ENCODE measurements around the gene EEF2. TPM values are rescaled to one million over a fixed set of nuclear protein-coding genes. Genes with fewer than 3 reads are reported as not detected.

The EEF2 gene
- polyA plus RNA-seq, 3 donors = 264 to 836 (median 323) TPM

DNA sequence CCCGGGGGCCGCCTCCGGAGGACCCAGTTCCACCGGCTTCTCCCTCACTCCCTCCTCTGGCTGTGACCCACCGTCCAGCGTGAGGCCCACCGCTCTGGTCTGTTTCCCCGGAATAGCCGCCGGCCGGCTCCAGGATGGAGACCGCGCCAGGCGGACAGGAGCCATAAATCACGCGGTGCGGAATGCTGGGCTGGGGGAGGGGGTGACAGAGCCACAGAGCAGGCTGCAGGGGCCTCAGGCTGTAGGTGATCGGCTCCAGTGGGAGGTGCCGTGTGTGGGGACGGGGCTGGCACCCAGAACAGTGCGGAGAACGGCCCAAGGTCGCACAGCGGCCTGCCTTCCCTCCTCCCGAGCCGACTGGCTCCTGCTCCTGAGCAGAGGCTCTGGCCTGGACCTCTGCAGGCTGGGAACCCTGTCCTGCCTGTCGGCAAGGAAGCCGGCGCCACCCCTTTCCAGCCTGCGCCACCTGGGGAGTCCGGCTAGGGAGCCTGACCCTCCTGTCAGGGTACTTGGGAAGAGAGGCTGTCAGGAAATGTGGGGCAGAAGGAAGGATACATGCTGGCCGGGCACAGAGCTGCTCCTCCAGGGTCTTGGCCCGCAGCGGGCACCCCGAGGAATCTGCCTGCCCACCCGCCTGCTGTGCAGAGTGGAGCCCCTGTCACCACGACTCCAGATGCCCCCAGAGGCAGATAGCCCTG, 30.6 kb upstream of the EEF2 start:
- H3K27ac Mint-ChIP-seq = peak overlapping the region in 2 of 7 donors; percentile 45 to 74
- H3K4me1 Mint-ChIP-seq = peaks cover 13% of the 10 kb centered on the region
- no peak overlapping the region for H3K4me3 Mint-ChIP-seq
- no peak overlapping the region for H3K4me3 ChIP-seq (replicated peaks in 1 of 3; ENCODE audit: low read depth in 2 of 3, low read length in 3 of 3)
- TF ChIP-seq, protein P1, sequence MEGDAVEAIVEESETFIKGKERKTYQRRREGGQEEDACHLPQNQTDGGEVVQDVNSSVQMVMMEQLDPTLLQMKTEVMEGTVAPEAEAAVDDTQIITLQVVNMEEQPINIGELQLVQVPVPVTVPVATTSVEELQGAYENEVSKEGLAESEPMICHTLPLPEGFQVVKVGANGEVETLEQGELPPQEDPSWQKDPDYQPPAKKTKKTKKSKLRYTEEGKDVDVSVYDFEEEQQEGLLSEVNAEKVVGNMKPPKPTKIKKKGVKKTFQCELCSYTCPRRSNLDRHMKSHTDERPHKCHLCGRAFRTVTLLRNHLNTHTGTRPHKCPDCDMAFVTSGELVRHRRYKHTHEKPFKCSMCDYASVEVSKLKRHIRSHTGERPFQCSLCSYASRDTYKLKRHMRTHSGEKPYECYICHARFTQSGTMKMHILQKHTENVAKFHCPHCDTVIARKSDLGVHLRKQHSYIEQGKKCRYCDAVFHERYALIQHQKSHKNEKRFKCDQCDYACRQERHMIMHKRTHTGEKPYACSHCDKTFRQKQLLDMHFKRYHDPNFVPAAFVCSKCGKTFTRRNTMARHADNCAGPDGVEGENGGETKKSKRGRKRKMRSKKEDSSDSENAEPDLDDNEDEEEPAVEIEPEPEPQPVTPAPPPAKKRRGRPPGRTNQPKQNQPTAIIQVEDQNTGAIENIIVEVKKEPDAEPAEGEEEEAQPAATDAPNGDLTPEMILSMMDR (IDR thresholded peaks at IDR 0.05) = no peak
- no peak overlapping the region for H2AFZ ChIP-seq (ENCODE audit: insufficient read depth, low read depth, low read length, poor library complexity, severe bottlenecking)
- intact Hi-C loops (cut with micrococcal nuclease) = no loop called here
- H3K36me3 ChIP-seq (replicated peaks in 1 of 2; ENCODE audit: control insufficient read depth in 1 of 2, insufficient read depth in 2 of 2, low read length in 2 of 2) = peaks cover 48 to 67% of the 10 kb centered on the region in 2 donors
- peaks cover 37 to 76% of the 10 kb centered on the region in 2 donors for H3K36me3 Mint-ChIP-seq
- WGBS (ENCODE audit: insufficient coverage) = 74% methylated on average over 33 of the region's 37 CpGs
- H3K9ac ChIP-seq (ENCODE audit: insufficient read depth, low read length, poor library complexity, severe bottlenecking) = no peak overlapping the region
- peaks cover 100% of the 10 kb centered on the region for H4K20me1 ChIP-seq (ENCODE audit: insufficient read depth, low read length)
- H3K27ac ChIP-seq (ENCODE audit: low read depth in 1 of 2, low read length in 2 of 2) = no peak overlapping the region
- H3K4me2 ChIP-seq (replicated peaks; ENCODE audit: extremely low read depth, low read length, poor library complexity, severe bottlenecking) = no peak overlapping the region
- H3K27me3 Mint-ChIP-seq (ENCODE audit: low read depth in 3 of 3) = peaks cover 0 to 1% (median 0%) of the 10 kb centered on the region in 3 donors
- H3K4me1 ChIP-seq (ENCODE audit: control insufficient read depth in 1 of 2, insufficient read depth in 2 of 2, low read length in 2 of 2) = peaks cover 0 to 8% of the 10 kb centered on the region in 2 donors
- H3K79me2 ChIP-seq (ENCODE audit: insufficient read depth, low read length) = peaks cover 89% of the 10 kb centered on the region
- peaks cover 0 to 2% (median 0%) of the 10 kb centered on the region in 7 donors for H3K9me3 Mint-ChIP-seq
- H3K27me3 ChIP-seq (ENCODE audit: control insufficient read depth in 2 of 2, insufficient read depth in 2 of 2, low read length in 2 of 2) = no peaks in the 10 kb centered on the region
- DNase-seq = peak in 1 of 3 donors; percentile 3
- H3K9me3 ChIP-seq (replicated peaks in 1 of 2; ENCODE audit: control insufficient read depth in 1 of 2, insufficient read depth in 1 of 2, low read length in 2 of 2) = no peaks in the 10 kb centered on the region

DNA sequence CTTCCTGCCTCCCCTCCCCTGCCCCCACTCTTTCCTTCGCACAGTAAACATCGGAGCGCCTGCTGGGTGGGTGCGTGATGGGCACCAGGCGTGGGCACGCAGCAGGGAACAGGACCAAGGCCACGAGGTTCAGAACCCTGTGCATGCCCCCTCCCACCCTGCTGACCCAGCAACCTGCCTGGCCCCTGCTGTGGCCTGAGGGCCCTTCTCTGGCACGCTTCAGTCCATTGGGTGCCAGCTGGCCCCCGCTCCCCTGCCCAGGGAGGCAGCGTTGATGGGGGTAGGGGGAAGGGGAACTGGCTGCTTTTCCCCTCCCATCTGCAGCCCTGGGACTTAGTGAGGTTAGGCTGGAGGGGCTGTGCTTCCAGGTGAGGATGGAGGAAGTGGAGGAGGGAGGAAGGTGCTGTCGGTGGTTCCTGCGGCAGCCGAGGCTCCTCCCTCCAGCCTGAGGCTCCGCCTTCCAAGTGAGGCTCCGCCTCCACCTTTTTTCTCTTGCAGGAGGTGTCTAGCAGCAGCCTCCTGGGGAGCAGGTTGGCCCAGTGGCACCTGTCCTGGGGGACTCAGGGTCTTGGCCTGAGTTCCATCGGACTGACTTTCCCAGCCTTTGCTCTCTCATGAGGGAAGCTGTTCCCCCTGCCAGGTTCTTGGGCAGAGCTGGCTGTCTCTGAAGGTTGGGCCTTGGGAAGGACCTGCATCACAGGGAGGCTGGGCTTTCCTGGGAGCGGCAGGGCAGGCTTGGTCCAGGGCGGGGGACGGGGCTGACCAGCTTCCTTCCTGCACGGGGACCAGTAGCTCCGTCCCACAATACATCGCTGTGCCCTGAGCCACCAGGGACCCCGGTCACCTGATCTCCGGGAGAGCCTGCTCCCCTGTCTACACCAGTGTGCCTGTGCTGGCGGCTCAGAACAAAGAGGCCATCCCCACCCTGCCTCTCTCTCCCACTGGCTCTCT, 29.6 kb upstream of the EEF2 start:
- Mint-ChIP-seq H3K36me3 (peaks cover 33 to 74% of the 10 kb centered on the region in 2 donors), H3K27ac (peak overlapping the region in 1 of 7 donors; percentile 46), H3K9me3 (peaks cover 0 to 2% (median 0%) of the 10 kb centered on the region in 7 donors), H3K27me3 (ENCODE audit: low read depth in 3 of 3) (peaks cover 0 to 1% (median 0%) of the 10 kb centered on the region in 3 donors), H3K4me1 (peaks cover 18% of the 10 kb centered on the region), H3K4me3 (no peak overlapping the region)
- no peaks in the 10 kb centered on the region for H3K27me3 ChIP-seq (ENCODE audit: control insufficient read depth in 2 of 2, insufficient read depth in 2 of 2, low read length in 2 of 2)
- H3K4me3 ChIP-seq (replicated peaks in 1 of 3; ENCODE audit: low read depth in 2 of 3, low read length in 3 of 3) = no peak overlapping the region
- intact Hi-C loops (cut with micrococcal nuclease) = no loop called here
- peaks cover 0 to 12% of the 10 kb centered on the region in 2 donors for H3K4me1 ChIP-seq (ENCODE audit: control insufficient read depth in 1 of 2, insufficient read depth in 2 of 2, low read length in 2 of 2)
- H3K79me2 ChIP-seq (ENCODE audit: insufficient read depth, low read length) = peaks cover 92% of the 10 kb centered on the region
- no peak overlapping the region for H3K27ac ChIP-seq (ENCODE audit: low read depth in 1 of 2, low read length in 2 of 2)
- no peak overlapping the region for H3K9ac ChIP-seq (ENCODE audit: insufficient read depth, low read length, poor library complexity, severe bottlenecking)
- no peak overlapping the region for H2AFZ ChIP-seq (ENCODE audit: insufficient read depth, low read depth, low read length, poor library complexity, severe bottlenecking)
- H3K9me3 ChIP-seq (replicated peaks in 1 of 2; ENCODE audit: control insufficient read depth in 1 of 2, insufficient read depth in 1 of 2, low read length in 2 of 2) = no peaks in the 10 kb centered on the region
- TF ChIP-seq, protein P1 (IDR thresholded peaks at IDR 0.05) = no peak
- DNase-seq = peak in 1 of 3 donors; percentile 5
- H4K20me1 ChIP-seq (ENCODE audit: insufficient read depth, low read length) = peaks cover 100% of the 10 kb centered on the region
- peaks cover 48 to 69% of the 10 kb centered on the region in 2 donors for H3K36me3 ChIP-seq (replicated peaks in 1 of 2; ENCODE audit: control insufficient read depth in 1 of 2, insufficient read depth in 2 of 2, low read length in 2 of 2)
- 64% methylated on average over 16 of the region's 25 CpGs for whole genome bisulfite sequencing (ENCODE audit: insufficient coverage)
- H3K4me2 ChIP-seq (replicated peaks; ENCODE audit: extremely low read depth, low read length, poor library complexity, severe bottlenecking) = no peak overlapping the region

All from CD14-positive monocyte (primary cell).